ENCODE measurements around the gene CENPP.
A peak's percentile ranks its signal among the peaks of the same experiment; 100 is the strongest.

The CENPP gene

GRCh38 chr9:92664394-92665152, 338.8 kb downstream of the CENPP start:
- DNase-seq = no peak

GRCh38 chr9:92665836-92666235, 340.1 kb downstream of the CENPP start:
- DNase-seq = no peak

- no peak for DNase-seq
These were observed 340.5 kb downstream of the CENPP start for GRCh38 chr9:92666236-92666635.

DNA sequence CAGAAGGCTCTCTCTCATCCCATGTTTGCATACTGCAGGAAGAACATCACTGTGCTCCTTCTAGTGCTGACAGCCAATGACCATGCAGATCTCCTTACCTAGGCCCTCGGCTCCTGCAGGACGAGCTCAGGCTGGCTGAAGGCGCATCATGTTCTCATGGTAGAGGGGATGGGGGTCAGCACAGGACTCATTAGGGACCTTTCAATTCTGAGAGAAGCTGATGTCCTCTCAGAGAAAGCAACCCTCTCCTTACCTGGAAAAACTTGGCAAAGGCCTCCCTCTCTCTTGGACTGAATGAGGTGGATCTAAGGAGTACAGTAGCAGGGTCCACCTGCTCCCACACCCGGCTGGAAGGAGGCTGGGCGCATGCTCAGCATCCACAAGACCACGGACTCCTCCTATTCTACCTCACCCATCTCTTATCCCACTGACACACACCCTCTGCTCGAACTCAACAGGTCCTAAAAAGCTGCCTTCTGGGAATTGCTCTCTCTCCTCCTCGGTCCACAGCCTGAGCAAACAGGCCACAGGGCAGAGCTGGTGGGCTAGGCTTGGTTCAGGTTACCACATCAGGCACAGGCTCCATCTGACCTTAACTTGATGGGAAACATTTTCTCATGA, 341.3 kb downstream of the CENPP start:
- no peak for DNase-seq

- peak; percentile 51 for DNase-seq
These were observed 343.2 kb downstream of the CENPP start for GRCh38 chr9:92668746-92669526.

DNA sequence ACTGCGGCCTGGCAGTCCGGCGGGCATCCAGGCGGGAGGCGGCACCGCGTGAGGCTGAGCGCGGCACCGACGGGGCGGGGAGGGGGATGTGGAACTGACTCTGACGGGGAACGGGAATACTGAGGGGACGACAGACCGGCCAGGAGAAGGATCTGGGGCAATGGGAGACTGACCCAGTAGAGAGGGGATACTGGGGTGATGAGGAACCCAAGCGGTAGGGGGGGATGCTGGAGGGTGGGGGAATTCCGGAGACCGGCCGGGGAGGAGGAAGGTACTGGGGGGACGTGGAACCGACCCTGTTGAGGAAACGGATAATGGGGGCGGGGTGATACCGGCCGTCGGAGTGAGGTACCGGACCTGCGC, 343.8 kb downstream of the CENPP start:
- DNase-seq = no peak
